Measurements from ENCODE around the gene ANO1.

Gene ANO1

DNA sequence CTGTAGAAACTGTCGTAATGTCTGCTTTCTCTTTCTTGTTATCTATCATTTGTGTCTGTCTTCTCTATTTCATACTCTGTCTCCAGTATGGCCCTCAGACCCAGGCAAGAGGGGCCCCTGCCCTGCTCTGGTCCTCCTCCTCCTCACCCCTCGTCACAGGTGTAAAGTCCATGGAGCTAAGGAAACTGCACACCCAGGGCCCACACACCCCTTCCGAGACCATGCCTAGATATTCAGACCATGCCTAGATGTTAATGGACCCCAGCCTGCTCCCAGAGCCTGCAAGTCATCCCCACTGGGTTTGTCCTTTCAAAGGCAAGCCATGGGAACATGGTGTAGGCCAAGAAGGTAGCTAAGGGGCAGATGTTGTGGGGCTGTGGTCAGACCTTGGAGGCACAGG is 24.1 kb upstream of the ANO1 start:
- no peak for DNase-seq

DNA sequence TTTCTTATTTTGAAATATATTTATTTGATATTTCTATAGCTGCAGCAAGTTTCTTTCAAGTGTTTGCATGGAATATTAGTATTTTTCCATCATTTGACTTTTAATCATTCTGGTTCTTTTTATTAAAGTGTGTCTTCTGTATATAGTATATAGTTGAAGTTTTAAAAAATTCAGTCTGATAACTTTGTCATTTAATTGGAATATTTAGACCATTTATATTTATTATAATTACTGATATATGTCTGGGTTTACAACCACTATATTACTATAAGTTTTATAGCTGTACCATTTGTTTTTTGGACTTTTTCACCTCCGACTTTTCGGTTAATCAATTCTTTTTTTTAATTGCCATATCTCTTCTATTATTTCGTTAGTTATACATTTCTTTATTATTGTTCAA is 22.7 kb upstream of the ANO1 start:
- DNase-seq = no peak

DNA sequence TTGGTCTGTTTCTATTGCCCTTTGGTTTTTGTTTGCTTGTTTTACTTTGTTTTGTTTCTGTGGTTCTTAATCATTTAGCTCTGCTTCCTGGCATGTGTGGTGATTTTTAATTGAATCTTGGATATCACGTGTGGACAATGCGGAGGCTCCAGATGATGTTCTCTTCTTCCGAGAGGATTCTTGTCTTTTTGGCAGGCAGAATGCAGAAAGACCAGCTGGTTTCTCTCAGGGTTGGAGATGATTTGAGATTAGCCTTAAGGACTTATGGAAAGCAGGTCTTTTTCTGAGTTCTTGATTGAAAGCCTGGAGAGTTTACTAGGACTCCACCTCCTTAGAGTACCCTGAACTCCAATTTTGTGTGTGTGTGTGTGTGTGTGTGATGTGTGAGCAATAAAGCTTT is 21.0 kb upstream of the ANO1 start:
- no peak for DNase-seq

DNA sequence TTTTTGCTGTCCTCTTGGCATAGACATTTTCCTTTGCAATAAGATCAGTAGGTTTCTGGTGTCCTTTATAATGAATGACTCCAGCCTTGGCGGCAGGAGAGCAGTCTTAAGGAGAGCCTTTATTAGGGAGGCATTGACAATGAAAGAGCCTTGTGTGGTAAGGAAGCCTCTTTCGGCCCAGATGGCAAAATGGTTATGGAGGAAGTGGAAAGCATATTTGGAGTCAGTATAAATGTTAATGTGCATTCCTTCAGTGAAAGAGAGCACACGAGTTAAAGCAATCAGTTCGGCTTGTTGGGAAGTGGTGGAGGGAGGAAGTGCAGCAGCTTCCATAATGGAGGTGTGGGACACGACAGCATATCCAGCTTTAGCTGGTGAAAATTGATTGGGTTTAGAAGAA is 18.1 kb upstream of the ANO1 start:
- DNase-seq = no peak

DNA sequence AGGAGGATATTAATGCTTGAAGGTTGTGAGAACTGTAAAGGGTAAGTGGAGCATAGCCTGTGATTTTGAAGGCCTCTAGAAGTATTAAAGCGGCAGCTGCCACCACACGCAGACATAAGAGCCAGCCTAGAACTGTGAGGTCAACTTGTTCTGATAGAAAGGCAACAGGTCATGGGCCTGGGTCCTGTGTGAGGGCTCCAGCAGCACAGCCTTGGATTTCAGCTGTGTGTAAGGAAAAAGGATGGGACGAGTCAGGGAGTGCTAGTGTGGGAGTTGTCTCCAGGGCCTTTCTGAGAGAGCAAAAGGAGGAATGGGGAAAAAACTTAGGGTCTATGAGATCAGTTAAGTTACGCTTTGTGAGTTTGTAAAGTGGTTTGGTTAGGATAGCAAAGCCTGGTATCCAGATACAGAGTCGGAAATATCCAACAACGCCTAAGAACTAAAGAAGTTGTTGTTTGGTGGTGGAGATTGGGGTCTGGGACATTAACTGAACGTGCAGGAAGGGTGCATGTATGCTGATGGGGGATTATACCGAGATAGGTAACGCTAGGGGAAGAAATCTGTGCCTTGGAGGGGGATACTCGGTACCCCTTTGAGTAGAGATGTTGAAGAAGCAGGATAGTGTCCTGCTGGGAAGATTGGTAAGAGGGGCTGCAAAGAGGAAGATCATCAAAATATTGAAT is 17.4 kb upstream of the ANO1 start:
- no peak for DNase-seq

DNA sequence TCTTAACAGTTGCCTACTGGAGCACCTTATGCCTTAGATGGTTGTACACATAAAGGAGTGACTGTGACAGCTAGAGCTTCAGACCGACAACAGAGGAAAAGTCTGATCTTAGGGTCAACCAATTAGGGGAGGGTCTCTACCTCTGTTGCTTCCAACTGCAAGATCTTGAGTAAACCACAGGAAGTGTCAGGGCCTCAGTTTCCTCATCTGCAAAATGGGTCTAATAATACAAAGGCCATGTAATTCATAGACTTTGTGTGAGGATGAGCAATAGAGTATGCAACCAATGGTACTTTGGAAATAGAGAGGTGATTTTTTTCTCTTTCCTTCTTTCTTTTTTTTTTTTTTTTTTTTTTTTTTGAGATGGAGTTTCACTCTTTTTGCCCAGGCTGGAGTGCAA is 16.4 kb upstream of the ANO1 start:
- no peak for DNase-seq

DNA sequence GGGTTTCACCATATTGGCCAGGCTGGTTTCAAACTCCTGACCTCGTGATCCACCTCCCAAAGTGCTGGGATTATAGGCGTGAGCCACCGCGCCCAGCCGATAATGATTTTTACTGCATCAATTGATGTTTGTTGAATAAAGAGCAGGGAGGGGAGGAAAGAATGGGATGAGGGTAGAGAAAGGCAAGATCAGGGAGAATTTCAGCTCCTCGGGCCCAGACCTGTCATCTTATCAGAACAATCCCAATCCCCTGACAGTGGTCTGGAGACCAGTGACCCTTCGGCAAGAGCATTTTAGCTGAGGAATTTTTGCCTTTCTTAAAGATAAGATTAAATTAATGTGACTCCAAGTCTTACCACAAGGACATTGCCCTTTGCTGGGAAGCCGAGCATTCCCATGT is 15.0 kb upstream of the ANO1 start:
- DNase-seq = no peak

DNA sequence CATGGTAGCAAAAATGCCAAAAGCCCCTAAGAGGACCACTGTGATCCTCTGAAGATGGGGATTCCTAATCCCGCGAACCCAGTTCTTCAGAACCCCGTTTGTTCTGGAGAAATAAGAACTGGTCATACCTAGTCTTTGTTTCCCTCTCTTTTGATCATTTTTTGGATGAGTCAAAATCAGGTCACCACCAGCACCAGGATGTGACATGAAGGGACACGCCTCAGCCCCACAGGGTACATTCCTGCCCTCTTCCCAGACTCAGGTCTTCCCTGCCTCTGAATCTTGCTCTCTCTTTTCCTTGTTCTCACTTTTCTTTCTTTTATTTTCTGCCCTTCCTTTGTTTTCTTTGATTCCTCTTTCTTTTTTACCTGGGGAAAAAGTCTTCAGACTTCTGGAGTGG is 14.6 kb upstream of the ANO1 start:
- no peak for DNase-seq

DNA sequence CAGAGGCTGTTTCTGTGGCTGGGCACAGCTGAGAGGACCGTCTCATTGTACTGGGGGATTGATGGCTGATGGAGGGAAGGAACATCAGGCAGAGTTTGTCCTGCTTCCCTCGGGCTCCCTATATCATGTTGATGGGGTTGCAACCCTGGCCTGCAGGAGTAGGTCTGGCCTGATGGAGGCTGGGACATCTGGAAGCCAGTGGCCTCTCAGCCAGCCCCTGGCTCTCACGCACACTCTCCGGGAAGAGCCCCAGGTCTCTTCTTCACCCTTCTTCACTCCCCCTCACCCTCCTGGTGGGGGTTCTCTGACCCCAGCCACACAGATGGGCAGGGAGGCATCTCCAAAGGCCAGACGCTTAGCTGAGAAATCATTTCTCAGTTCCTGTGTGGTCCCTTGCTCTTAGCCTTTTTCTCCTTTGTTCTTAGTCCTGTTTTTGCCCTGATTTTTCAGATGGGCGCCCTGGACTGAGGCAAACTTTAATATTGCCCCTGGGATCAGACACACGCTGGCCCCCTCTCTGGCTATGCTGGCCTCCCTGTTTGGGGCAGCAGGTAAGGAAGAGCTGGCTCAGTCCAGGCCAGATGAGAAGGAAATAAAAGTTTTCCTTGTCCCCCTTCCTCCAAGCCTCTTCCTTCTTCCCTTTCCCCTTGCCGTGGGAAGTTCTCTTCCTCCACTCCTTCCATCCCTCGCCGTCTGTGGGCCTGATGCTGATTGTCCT is 13.9 kb upstream of the ANO1 start:
- no peak for DNase-seq

DNA sequence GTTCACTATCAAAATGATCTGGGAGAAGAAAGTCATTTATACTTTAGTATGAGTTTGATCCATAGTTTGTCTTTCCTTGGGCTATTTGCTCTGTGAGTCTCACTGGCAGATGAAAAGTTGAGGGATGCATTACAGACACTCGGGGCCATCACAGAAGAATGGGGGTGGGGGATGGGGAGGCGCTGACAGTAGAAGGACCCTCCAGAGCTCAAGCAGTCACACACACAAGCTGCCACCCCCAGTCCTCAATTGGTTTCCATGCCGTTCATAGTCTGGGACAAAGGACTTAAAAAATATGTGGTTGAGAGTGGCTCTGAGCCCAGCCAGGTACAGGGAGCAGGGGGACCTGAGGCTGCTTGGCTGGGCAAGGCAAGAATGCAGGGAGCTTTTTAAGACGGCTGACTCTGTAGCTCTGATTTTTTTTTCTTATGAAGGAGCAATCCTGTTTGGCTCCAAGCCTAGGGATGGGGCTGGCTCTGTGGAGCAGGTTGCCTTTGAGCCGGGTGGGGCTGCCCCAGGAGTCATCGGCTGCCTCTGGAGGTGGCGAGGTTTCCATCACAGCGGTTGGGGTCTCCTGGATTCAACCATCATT is 13.3 kb upstream of the ANO1 start:
- DNase-seq = no peak

DNA sequence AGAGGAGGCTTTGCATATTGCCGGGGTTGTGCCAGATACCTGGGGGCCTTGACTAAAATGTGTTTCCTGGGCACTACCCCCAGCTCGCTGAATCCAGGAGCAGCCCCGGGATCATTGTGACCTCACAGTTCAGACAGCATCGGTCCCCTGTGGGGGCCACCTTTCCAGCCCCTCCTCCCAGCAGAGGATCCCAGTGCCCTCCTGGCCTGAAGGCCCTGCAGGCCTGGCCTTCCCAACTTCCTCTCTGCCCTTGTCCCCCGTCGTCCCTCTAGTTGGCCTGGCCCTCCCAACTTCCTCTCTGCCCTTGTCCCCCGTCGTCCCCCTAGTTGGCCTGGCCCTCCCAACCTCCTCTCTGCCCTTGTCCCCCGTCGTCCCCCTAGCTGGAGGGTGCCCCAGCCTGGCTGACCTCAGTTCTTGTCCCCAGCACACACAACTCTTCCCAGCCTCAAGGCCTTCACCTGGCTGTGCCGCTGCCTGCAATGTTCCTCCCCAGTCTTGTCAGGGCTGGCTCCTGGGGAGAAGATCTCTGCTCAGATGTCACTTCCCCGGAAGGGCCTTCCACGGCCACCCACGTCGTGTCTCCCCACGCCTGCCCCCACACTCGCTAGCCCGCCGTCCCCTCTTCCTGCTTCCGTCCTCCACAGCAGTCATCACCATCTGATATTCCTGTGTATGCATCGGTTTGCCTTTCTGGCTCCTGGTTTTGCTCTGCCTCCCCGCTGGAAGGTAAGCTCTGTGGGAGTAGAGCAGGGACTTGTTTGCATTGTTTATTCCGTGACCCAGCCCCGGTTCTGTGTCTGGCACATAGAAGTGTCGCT is 12.6 kb upstream of the ANO1 start:
- DNase-seq = no peak

DNA sequence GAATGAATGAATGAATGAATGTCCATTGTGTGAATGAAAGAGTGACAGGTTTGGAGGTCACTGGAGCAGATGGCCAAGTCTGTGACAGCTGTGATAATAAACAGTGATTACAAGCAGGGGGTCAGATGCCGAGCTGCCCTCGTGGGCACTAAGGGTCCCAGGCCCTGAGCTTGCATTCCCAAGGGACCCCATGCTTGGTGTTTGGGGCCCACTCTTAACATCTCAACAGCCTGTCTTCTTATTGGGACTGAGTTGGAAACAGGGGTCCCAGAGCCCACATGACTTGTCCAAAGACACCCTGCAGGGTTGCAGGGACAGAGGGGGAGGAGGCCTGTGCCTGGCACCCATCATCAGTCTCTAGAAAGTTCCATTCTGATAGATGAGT is 12.0 kb upstream of the ANO1 start:
- DNase-seq = no peak

DNA sequence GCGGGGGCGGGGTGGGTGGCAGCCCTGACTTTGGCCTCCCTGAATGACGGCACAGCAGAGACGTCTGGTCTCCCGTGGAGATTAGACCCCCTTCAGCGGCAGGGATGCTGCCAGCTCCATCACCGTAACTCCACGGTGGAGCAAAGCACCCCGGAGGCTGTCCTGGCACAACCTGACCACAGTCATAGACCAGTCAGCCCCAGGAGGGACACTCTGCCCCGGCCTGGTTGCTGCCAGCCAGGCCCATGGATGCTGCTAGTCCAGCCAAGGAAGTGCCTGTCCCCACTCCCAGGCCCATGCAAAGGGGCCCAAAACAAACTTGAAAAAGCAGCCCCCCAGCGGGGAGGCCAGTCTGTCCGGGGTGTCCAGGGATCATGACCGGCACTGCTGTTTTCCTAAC is 11.5 kb upstream of the ANO1 start:
- DNase-seq = no peak

DNA sequence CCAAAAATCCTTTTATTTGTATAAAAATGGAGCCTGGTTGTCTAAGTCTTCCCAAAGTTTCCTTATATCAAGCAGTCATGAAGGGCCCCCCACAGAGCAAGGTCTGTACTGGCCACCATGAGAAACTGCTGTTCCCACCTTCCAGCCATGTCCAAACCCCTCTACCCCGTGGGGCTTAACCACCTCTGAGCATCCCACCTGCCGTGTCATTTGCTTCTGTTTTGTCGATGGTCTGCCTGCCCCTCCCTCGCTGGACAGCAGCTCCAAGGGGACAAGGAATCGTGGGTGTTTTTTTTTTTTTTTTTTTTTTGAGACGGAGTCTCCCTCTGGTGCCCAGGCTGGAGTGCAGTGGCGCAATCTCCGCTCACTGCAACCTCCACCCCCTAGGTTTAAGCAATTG is 11.1 kb upstream of the ANO1 start:
- DNase-seq = no peak

DNA sequence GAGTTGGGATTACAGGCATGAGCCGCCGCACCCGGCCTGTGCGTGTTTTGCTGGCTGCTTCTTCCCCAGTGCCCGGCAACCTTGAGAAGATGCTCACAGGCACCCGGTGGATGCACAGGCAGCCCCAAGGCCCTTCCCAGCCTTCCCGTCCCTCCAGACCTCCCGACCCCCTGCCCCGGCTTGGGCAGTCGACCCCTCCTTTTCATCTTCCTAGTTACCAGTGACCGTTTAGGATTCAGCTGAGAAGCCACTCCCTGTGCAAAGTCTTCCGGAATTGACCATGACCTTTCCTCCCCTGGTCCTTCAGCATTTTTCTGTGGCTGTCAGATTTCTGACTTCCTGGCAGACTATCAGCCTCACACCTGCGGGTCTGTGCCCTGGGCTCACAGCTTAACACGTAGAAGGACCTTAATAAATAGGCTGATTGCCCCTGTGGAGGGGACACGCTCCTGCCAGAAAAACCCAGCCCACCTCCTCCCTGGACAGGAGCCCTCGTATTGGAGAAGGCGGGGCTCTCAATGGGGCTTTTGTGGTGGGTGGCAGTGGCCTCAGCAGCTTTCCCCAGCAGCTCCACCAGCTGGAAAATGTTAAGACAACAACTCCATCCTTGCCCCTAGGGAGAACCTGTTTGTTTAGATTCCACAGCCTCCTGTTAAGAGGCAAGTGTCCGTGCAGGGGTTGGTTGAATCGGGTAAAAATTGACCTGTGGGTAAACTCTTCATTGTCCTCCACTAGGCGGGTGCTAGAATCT is 10.4 kb upstream of the ANO1 start:
- no peak for DNase-seq

DNA sequence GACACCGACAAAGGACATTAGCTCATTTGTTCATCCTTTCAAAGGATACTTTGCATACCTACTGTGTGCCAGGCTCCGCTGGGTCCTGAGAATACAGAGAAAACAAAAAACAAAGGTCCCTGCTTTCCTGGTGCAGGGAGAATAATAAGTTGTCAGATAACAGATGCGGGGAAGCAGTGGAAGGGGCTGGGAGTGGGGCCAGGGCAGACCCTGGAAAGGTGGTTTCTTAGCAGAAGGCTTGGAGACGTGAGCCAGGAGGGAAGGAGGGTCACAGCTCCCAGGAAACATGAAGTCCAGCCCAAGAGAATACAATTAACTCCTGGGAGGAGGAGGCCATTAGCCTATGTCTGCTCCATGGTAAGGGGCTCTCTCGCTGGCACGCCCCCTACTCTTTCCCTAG is 9.8 kb upstream of the ANO1 start:
- DNase-seq = no peak

DNA sequence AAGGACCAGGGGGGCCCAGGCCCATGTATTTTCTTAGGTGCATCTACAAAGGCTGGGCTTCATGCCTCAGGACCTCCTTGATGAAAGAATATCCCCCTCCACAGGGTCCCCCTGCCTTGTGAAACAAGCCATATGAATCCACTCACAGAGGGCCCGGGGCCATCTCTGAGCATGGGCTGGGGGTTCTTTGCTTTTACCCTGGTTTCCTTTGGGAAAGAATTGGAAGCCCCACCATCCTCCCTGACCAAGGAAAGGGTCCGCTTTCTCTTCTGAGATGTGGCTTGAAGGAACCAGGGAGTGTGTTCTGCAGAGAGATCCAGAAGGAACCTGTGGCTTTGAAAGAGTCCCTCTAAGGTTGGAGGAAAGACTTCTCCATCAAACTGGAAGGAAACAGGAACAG is 9.2 kb upstream of the ANO1 start:
- no peak for DNase-seq

DNA sequence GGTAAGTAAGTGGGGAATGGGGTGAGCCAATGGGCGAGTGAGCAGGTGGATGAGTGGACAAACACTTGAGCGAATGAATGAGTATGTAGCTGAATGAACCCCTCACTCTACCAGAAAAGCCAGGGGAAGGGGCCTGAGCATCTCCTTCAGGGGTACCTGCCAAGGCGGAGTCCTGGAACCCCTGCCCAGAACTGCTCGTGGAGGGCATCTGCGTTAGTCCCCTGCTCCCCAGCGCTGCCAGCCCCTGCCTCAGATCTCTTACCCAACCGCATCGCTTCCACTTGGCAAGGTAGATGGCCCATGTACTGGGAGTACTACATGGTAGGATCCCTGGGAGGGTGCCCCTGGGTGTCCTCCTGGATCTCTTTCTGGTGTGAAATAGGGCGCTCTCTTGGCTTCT is 7.4 kb upstream of the ANO1 start:
- no peak for DNase-seq

DNA sequence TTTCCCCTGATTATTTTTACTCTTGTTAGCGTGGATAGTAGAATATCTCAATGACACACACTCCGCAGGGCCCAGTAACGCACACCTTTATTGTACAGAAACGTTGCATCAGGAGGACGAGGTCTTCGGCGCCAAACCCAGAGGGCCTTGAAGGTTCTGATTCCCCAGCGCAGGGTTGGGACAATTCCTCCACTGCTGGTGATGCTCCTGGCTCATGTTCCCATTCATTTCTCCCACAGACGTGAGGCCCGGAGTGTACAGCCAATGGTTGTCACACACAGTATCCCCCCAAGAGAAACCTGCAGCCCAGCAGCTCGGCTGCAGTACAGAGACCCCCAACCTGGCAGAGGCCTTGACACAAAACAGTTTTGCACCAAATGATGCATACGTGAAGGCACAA is 6.1 kb upstream of the ANO1 start:
- DNase-seq = no peak

DNA sequence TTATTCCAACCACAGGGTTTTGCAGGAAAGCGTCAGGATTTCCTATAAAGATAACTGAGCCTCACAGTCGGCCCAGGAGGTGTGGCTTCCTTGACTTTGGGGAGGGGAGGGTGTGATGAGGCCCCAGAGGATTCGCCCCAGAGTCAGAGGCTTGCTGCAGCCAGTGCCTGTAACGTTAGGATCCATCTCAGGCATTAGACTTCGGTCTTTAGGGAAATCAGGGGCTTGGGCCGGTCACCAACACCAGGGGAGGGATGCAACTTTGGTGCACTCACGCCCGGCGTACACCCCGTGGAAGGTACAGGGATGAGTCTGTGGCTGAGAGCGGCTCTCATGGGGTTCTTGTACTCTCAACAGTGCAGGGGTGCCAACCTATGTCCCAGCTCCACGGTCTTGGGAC is 5.7 kb upstream of the ANO1 start:
- DNase-seq = no peak

DNA sequence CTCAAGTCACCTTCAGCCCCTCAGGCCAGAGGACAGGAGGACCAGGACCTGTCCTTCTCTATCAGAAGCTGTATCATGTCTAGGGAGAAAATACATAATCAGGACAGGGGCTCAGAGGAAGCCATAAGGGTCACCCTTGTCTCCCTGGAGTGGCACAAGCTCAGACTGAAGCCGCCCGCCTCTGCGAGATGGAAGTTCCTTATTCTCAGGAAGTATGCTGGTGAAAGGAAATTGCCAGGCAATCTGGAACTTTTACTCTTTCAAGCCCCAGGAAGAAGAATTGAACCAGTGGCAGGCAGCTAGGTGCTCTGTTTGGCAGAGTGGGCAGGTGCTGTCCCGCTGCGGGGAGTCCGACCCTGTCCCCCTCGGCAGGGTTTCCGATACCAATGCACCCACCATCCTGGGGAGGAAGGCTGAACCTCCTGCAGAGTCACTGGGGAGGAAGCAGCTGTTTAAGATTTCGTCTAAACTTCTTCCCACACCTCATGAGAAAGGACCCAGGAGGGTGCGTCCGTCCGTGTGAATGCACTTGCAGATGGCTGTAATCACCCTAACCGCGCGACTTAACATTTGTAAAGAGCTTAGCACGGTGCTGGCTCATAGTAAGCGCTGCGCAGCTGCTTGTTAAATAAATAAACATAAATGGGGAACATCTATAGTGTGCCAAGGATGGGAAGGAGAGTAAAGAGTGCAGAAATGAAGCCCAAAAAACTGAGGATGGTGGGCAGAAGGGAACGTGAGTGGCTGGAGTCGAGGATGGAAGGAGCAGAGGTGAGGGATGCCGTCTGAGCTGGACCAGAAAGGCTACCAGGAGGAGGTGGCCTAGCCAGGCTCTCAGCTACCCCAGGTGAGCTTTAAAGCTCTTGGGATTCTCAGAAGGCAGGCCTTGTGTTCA is 5.0 kb upstream of the ANO1 start:
- DNase-seq = no peak

DNA sequence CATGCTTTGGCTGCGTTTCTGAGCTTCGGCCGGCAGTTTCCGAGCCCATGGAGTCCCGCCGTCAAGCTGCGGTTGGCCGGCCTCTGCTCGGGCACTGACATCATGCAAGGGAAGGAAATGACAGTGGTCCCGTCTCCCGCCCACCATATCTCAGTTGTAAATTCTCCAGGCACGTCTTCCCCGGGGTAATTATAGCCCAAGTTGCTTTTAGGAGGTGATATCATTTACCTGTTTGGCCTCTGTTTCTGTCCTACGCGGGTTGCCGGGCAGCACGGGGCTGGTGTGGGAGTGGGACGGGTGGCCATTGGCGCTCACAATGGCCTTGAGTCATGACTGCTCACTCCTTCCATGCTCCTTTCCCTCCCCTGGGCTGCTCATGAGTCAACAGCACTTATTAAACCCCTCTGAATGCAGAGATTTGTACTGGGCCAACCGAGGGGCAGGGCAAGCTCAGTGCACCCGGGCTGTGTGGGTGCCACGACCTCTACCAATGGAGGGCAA is 4.2 kb upstream of the ANO1 start:
- DNase-seq = no peak
